ENCODE data around the gene DDX39A.

DNA sequence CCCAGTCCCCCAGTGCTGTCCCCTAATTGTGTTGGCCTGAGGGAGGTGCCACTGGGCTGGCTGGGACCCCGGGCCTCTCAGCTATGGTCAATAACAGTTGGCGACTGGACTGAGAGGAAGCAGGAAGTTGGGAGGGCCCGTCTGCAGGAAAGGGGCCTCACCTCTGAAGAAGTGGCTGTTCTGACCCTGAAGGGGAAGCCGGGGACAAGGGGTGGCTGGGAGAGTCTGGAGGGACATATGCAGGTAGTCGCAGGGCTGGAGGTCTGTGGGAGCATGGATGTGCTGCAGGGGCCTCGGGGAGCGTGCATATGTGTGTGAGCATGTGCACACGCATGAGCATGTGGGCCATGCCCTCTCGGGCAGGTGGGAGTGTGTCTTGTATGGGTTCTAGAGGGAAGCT lies 19.9 kb upstream of the DDX39A start:
- no peak for TF ChIP-seq TAF1 (IDR thresholded peaks at IDR 0.05; ENCODE audit: borderline replicate concordance, low read depth, low read length)
- no peak for TF ChIP-seq POLR2A (IDR thresholded peaks at IDR 0.05; ENCODE audit: low read depth, low read length)
- TF ChIP-seq POLR2AphosphoS5 (IDR thresholded peaks at IDR 0.05; ENCODE audit: low read depth, low read length), result no peak
